Astrocyte (in vitro differentiated cells and primary cell): ENCODE results near the gene SHANK2. TPM values are rescaled to one million over a fixed set of nuclear protein-coding genes. Genes with fewer than 3 reads are reported as not detected.

Source experiments
- DNase-seq: peaks from one replicate; pipeline ENCODE4 v3.0.0-alpha.2; 2010; ENCODE audit warnings: low read depth
- FAIRE-seq: peaks from 2 replicates; lab custom pipeline; 2011; peaks lifted over from hg19 to GRCh38; lab: Jason Lieb, UNC
- H2AFZ ChIP-seq: 2 replicates; pipeline ENCODE4 v1.6.0; 2012; ENCODE audit warnings: low read depth, low read length, inconsistent platforms
- H3K27ac ChIP-seq: 2 replicates; pipeline ENCODE4 v1.5.1; 2011; ENCODE audit warnings: low read depth, low read length, inconsistent platforms
- H3K27me3 ChIP-seq: 2 replicates; pipeline ENCODE4 v1.6.0; 2011; ENCODE audit warnings: low read length, inconsistent platforms; ENCODE audit not compliant: insufficient read depth
- H3K36me3 ChIP-seq: 2 replicates; pipeline ENCODE4 v1.5.1; 2011; ENCODE audit warnings: low read length, inconsistent platforms; ENCODE audit not compliant: insufficient read depth
- H3K4me1 ChIP-seq: 2 replicates; pipeline ENCODE4 v1.5.1; 2011; ENCODE audit warnings: low read length, inconsistent platforms; ENCODE audit not compliant: insufficient read depth
- H3K4me2 ChIP-seq: 2 replicates; pipeline ENCODE4 v1.6.0; 2012; ENCODE audit warnings: low read length, inconsistent platforms
- H3K4me3 ChIP-seq: 2 replicates; pipeline ENCODE4 v1.5.1; 2011; ENCODE audit warnings: low read depth, mild to moderate bottlenecking, low read length, inconsistent platforms; ENCODE audit not compliant: insufficient read depth
- H3K79me2 ChIP-seq: 2 replicates; pipeline ENCODE4 v1.6.0; 2012; ENCODE audit warnings: mild to moderate bottlenecking, low read length, inconsistent platforms; ENCODE audit not compliant: insufficient read depth
- H3K9ac ChIP-seq: 2 replicates; pipeline ENCODE4 v1.6.0; 2012; ENCODE audit warnings: mild to moderate bottlenecking, low read length, inconsistent platforms
- H3K9me3 ChIP-seq: 2 replicates; pipeline ENCODE4 v1.5.1; 2012; ENCODE audit warnings: low read depth, mild to moderate bottlenecking, low read length, inconsistent platforms; ENCODE audit not compliant: insufficient read depth
- H4K20me1 ChIP-seq: 2 replicates; pipeline ENCODE4 v1.6.0; 2012; ENCODE audit warnings: low read length, inconsistent platforms; ENCODE audit not compliant: insufficient read depth
- H3K27ac Mint-ChIP-seq: one replicate; pipeline ENCODE4 v1.8.0; 2021; ENCODE audit warnings: mild to moderate bottlenecking, mixed read lengths; ENCODE audit not compliant: unreplicated experiment
- H3K27me3 Mint-ChIP-seq: one replicate; pipeline ENCODE4 v1.8.0; 2021; ENCODE audit warnings: low read depth, mixed read lengths; ENCODE audit not compliant: unreplicated experiment
- H3K36me3 Mint-ChIP-seq: one replicate; pipeline ENCODE4 v1.8.0; 2021; ENCODE audit warnings: low read depth, mixed read lengths; ENCODE audit not compliant: unreplicated experiment
- H3K4me1 Mint-ChIP-seq: one replicate; pipeline ENCODE4 v1.8.0; 2021; ENCODE audit warnings: low read depth, mixed read lengths; ENCODE audit not compliant: unreplicated experiment
- H3K4me3 Mint-ChIP-seq: one replicate; pipeline ENCODE4 v1.8.0; 2021; ENCODE audit warnings: mild to moderate bottlenecking, moderate library complexity, mixed read lengths; ENCODE audit not compliant: unreplicated experiment
- H3K9me3 Mint-ChIP-seq: one replicate; pipeline ENCODE4 v1.8.0; 2021; ENCODE audit warnings: mild to moderate bottlenecking, mixed read lengths; ENCODE audit not compliant: unreplicated experiment
- EZH2 ChIP-seq: IDR thresholded peaks from 2 replicates; pipeline ENCODE4 v1.6.1; 2012; ENCODE audit warnings: mild to moderate bottlenecking, low read length, inconsistent platforms; ENCODE audit not compliant: insufficient read depth
- total RNA-seq: library from RNA; stranded (reverse); gene quantifications from 2 replicates; pipeline ENCODE4 v1.2.1, GENCODE V29; 2021
- TF ChIP-seq, protein P1 (sequence below): IDR thresholded peaks from 2 replicates; pipeline ENCODE4 v1.5.1; 2011; ENCODE audit warnings: low read depth, mild to moderate bottlenecking, inconsistent platforms, low read length, moderate library complexity; ENCODE audit not compliant: insufficient read depth

The SHANK2 gene
- total RNA-seq, 1 donor from 2014 or later, result 10.1 TPM

DNA sequence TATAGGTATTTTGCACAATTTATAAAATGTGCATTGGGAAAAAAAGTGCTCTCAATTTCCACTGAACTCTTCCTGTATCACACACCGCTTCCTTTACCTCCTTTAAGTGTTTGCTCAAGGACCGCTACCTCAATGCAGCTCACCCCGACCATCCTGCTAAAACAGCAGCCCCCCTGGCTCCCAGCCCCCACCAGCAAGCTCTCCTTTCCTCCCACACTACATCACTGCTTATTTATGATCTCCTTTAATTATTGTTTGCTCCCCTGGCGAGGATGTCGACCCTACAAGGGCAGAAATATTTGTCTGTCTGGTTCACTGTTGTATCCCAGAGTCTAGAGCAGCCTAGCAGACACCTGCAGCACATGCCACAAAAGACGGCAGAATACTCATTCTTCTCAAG lies 10.0 kb downstream of the SHANK2 start:
- peaks cover 5% of the 10 kb centered on the region for H3K27me3 ChIP-seq
- H3K4me2 ChIP-seq, result no peak overlapping the region
- H3K27ac ChIP-seq, result no peak overlapping the region
- TF ChIP-seq, protein P1, sequence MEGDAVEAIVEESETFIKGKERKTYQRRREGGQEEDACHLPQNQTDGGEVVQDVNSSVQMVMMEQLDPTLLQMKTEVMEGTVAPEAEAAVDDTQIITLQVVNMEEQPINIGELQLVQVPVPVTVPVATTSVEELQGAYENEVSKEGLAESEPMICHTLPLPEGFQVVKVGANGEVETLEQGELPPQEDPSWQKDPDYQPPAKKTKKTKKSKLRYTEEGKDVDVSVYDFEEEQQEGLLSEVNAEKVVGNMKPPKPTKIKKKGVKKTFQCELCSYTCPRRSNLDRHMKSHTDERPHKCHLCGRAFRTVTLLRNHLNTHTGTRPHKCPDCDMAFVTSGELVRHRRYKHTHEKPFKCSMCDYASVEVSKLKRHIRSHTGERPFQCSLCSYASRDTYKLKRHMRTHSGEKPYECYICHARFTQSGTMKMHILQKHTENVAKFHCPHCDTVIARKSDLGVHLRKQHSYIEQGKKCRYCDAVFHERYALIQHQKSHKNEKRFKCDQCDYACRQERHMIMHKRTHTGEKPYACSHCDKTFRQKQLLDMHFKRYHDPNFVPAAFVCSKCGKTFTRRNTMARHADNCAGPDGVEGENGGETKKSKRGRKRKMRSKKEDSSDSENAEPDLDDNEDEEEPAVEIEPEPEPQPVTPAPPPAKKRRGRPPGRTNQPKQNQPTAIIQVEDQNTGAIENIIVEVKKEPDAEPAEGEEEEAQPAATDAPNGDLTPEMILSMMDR, result no peak
- no peak for TF ChIP-seq EZH2
- H2AFZ ChIP-seq, result no peak overlapping the region
- Mint-ChIP-seq H3K9me3 (no peaks in the 10 kb centered on the region), H3K36me3 (peaks cover 3% of the 10 kb centered on the region), H3K4me1 (peaks cover 6% of the 10 kb centered on the region), H3K27me3 (peaks cover 9% of the 10 kb centered on the region), H3K4me3 (no peak overlapping the region), H3K27ac (no peak overlapping the region)
- H3K36me3 ChIP-seq, result no peaks in the 10 kb centered on the region
- H3K79me2 ChIP-seq, result no peaks in the 10 kb centered on the region
- DNase-seq (no peak), FAIRE-seq (no peak)
- H3K9me3 ChIP-seq, result no peaks in the 10 kb centered on the region
- no peaks in the 10 kb centered on the region for H4K20me1 ChIP-seq
- no peaks in the 10 kb centered on the region for H3K4me1 ChIP-seq
- H3K4me3 ChIP-seq, result no peak overlapping the region
- no peak overlapping the region for H3K9ac ChIP-seq

DNA sequence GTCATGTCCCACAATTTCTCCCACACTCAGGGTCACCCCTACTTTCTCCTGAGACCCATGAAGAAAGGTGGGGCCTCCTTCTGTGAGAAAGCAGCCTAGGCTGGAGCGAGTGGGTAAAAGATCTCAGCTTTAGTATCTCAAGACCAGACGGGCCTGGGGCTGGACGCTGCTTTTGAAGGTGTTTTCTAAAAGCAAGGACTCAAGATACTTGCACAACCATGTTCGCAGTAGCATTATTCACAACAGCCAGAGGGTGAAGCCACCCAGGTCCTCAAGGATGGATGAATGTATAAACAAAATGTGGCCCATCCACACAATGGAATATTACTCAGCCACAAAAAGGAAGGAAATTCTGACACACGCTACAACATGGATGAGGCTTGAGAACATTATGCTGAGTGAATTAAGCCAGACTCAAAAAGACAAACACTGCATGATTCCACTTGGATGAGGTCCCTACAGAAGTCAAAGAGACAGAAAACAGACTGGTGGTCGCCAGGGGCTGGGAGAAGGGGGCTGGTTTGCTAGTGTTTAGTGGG lies 10.6 kb downstream of the SHANK2 start:
- peaks cover 6% of the 10 kb centered on the region for H3K4me1 Mint-ChIP-seq
- Histone ChIP-seq H3K27me3 (peaks cover 3% of the 10 kb centered on the region), H3K9ac (no peak overlapping the region), H3K9me3 (no peaks in the 10 kb centered on the region), H4K20me1 (no peaks in the 10 kb centered on the region), H3K4me1 (no peaks in the 10 kb centered on the region), H3K4me3 (no peak overlapping the region), H3K4me2 (no peak overlapping the region), H3K36me3 (no peaks in the 10 kb centered on the region), H3K27ac (no peak overlapping the region), H3K79me2 (no peaks in the 10 kb centered on the region), H2AFZ (no peak overlapping the region)
- peaks cover 3% of the 10 kb centered on the region for H3K36me3 Mint-ChIP-seq
- TF ChIP-seq, protein P1, result no peak
- TF ChIP-seq EZH2, result no peak
- peaks cover 9% of the 10 kb centered on the region for H3K27me3 Mint-ChIP-seq
- DNase-seq (no peak), FAIRE-seq (no peak)
- H3K4me3 Mint-ChIP-seq, result no peak overlapping the region
- H3K9me3 Mint-ChIP-seq, result no peaks in the 10 kb centered on the region
- no peak overlapping the region for H3K27ac Mint-ChIP-seq

DNA sequence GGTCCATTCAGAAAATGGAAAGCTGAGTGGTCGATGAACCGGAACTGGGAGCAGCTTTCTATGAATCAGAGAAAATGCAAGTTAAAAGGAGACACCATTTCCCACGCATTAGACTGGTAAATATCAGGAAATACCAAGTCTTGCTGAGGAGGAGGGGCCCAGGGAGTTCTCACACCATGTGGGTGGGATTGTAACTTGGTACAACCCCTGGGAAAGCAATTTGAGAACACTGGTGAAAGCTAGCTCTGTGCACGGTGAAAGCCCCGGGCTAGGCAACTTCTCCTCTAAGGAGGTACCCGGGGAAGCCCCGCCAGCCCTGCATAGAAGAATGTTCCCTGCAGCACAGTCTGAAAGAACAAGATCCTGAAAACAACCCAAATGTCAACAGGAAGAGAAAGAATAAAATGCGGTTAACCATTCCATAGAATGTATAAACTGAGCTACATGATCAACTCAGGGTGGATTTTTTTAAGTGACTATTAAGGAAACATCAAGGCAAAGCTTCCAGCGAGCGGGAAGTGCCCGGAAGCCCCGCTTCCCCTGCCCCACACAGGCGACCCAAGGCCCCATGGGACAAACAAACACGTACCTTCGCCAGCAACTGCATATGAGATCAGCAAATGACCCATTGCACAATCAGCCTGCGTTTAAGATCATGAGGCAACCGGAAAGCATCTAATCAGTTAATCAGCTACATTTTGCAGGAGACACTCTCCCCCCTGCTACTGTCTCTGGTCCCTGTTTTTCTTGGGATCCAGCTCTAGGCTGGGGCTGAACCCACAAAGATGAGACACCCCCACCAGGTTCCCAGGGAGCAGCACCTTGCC lies 11.3 kb downstream of the SHANK2 start:
- H3K9me3 ChIP-seq, result no peaks in the 10 kb centered on the region
- no peaks in the 10 kb centered on the region for H4K20me1 ChIP-seq
- no peak overlapping the region for H3K27ac ChIP-seq
- no peak overlapping the region for H3K4me3 Mint-ChIP-seq
- H3K27ac Mint-ChIP-seq, result peak overlapping the region; percentile 76
- H2AFZ ChIP-seq, result no peak overlapping the region
- peak overlapping the region; percentile 57 for H3K4me2 ChIP-seq
- H3K27me3 Mint-ChIP-seq, result peaks cover 9% of the 10 kb centered on the region
- H3K4me1 Mint-ChIP-seq, result peaks cover 6% of the 10 kb centered on the region
- H3K36me3 ChIP-seq, result no peaks in the 10 kb centered on the region
- H3K4me1 ChIP-seq, result no peaks in the 10 kb centered on the region
- H3K9me3 Mint-ChIP-seq, result no peaks in the 10 kb centered on the region
- no peak overlapping the region for H3K9ac ChIP-seq
- FAIRE-seq, result no peak
- H3K36me3 Mint-ChIP-seq, result peaks cover 3% of the 10 kb centered on the region
- TF ChIP-seq EZH2, result no peak
- TF ChIP-seq, protein P1, result no peak
- H3K79me2 ChIP-seq, result no peaks in the 10 kb centered on the region
- H3K4me3 ChIP-seq, result no peak overlapping the region
- peaks cover 3% of the 10 kb centered on the region for H3K27me3 ChIP-seq
- DNase-seq, result peak; percentile 55
